Measurements from ENCODE around the gene TPRG1.

TPRG1 gene

GRCh38 chr3:189338366-189338765 is 166.6 kb downstream of the TPRG1 start:
- Histone ChIP-seq H3K9me3 (ENCODE audit: control insufficient read depth, low read length) (no peaks in the 10 kb centered on the region), H3K27ac (ENCODE audit: insufficient read depth, low read length, poor library complexity, severe bottlenecking) (no peak overlapping the region), H3K27me3 (replicated peaks; ENCODE audit: control insufficient read depth, insufficient read depth, low read length, poor library complexity, severe bottlenecking) (no peaks in the 10 kb centered on the region), H3K4me3 (ENCODE audit: insufficient read depth, low read depth, low read length, poor library complexity, severe bottlenecking) (no peak overlapping the region), H3K36me3 (ENCODE audit: control insufficient read depth, insufficient read depth, low read length) (no peaks in the 10 kb centered on the region), H3K4me1 (ENCODE audit: control insufficient read depth, insufficient read depth, low read length, poor library complexity, severe bottlenecking) (no peaks in the 10 kb centered on the region)
- DNase-seq: no peak

- Histone ChIP-seq H3K27ac (ENCODE audit: insufficient read depth, low read length, poor library complexity, severe bottlenecking) (no peak overlapping the region), H3K36me3 (ENCODE audit: control insufficient read depth, insufficient read depth, low read length) (no peaks in the 10 kb centered on the region), H3K4me1 (ENCODE audit: control insufficient read depth, insufficient read depth, low read length, poor library complexity, severe bottlenecking) (no peaks in the 10 kb centered on the region), H3K27me3 (replicated peaks; ENCODE audit: control insufficient read depth, insufficient read depth, low read length, poor library complexity, severe bottlenecking) (no peaks in the 10 kb centered on the region), H3K9me3 (ENCODE audit: control insufficient read depth, low read length) (no peaks in the 10 kb centered on the region), H3K4me3 (ENCODE audit: insufficient read depth, low read depth, low read length, poor library complexity, severe bottlenecking) (no peak overlapping the region)
- DNase-seq: no peak
Measured at GRCh38 chr3:189339996-189340395, 168.2 kb downstream of the TPRG1 start.

GRCh38 chr3:189340680-189341460 is 169.1 kb downstream of the TPRG1 start:
- H3K27me3 ChIP-seq (replicated peaks; ENCODE audit: control insufficient read depth, insufficient read depth, low read length, poor library complexity, severe bottlenecking): no peaks in the 10 kb centered on the region
- DNase-seq: no peak

GRCh38 chr3:189342811-189343210 is 171.0 kb downstream of the TPRG1 start:
- Histone ChIP-seq H3K4me3 (ENCODE audit: insufficient read depth, low read depth, low read length, poor library complexity, severe bottlenecking) (no peak overlapping the region), H3K27me3 (replicated peaks; ENCODE audit: control insufficient read depth, insufficient read depth, low read length, poor library complexity, severe bottlenecking) (no peaks in the 10 kb centered on the region), H3K4me1 (ENCODE audit: control insufficient read depth, insufficient read depth, low read length, poor library complexity, severe bottlenecking) (no peaks in the 10 kb centered on the region), H3K27ac (ENCODE audit: insufficient read depth, low read length, poor library complexity, severe bottlenecking) (no peak overlapping the region), H3K36me3 (ENCODE audit: control insufficient read depth, insufficient read depth, low read length) (no peaks in the 10 kb centered on the region), H3K9me3 (ENCODE audit: control insufficient read depth, low read length) (no peaks in the 10 kb centered on the region)
- no peak for DNase-seq

More at GRCh38 chr3:189340680-189341460, 169.1 kb downstream of the TPRG1 start:
- Histone ChIP-seq H3K27ac (ENCODE audit: insufficient read depth, low read length, poor library complexity, severe bottlenecking) (no peak overlapping the region), H3K9me3 (ENCODE audit: control insufficient read depth, low read length) (no peaks in the 10 kb centered on the region), H3K36me3 (ENCODE audit: control insufficient read depth, insufficient read depth, low read length) (no peaks in the 10 kb centered on the region), H3K4me1 (ENCODE audit: control insufficient read depth, insufficient read depth, low read length, poor library complexity, severe bottlenecking) (no peaks in the 10 kb centered on the region), H3K4me3 (ENCODE audit: insufficient read depth, low read depth, low read length, poor library complexity, severe bottlenecking) (no peak overlapping the region)

- H3K27me3 ChIP-seq (replicated peaks; ENCODE audit: control insufficient read depth, insufficient read depth, low read length, poor library complexity, severe bottlenecking): no peaks in the 10 kb centered on the region
- H3K4me1 ChIP-seq (ENCODE audit: control insufficient read depth, insufficient read depth, low read length, poor library complexity, severe bottlenecking): no peaks in the 10 kb centered on the region
- no peaks in the 10 kb centered on the region for H3K36me3 ChIP-seq (ENCODE audit: control insufficient read depth, insufficient read depth, low read length)
- DNase-seq: no peak
- H3K9me3 ChIP-seq (ENCODE audit: control insufficient read depth, low read length): no peaks in the 10 kb centered on the region
- H3K27ac ChIP-seq (ENCODE audit: insufficient read depth, low read length, poor library complexity, severe bottlenecking): no peak overlapping the region
- H3K4me3 ChIP-seq (ENCODE audit: insufficient read depth, low read depth, low read length, poor library complexity, severe bottlenecking): no peak overlapping the region
Measured at GRCh38 chr3:189344996-189345395, 173.2 kb downstream of the TPRG1 start.

GRCh38 chr3:189349772-189350171 is 178.0 kb downstream of the TPRG1 start:
- Histone ChIP-seq H3K4me1 (ENCODE audit: control insufficient read depth, insufficient read depth, low read length, poor library complexity, severe bottlenecking) (no peaks in the 10 kb centered on the region), H3K36me3 (ENCODE audit: control insufficient read depth, insufficient read depth, low read length) (no peaks in the 10 kb centered on the region), H3K27ac (ENCODE audit: insufficient read depth, low read length, poor library complexity, severe bottlenecking) (no peak overlapping the region), H3K27me3 (replicated peaks; ENCODE audit: control insufficient read depth, insufficient read depth, low read length, poor library complexity, severe bottlenecking) (no peaks in the 10 kb centered on the region), H3K9me3 (ENCODE audit: control insufficient read depth, low read length) (no peaks in the 10 kb centered on the region), H3K4me3 (ENCODE audit: insufficient read depth, low read depth, low read length, poor library complexity, severe bottlenecking) (no peak overlapping the region)
- no peak for DNase-seq

GRCh38 chr3:189353318-189353965 is 181.7 kb downstream of the TPRG1 start:
- no peak for DNase-seq
- Histone ChIP-seq H3K27ac (ENCODE audit: insufficient read depth, low read length, poor library complexity, severe bottlenecking) (no peak overlapping the region), H3K27me3 (replicated peaks; ENCODE audit: control insufficient read depth, insufficient read depth, low read length, poor library complexity, severe bottlenecking) (no peaks in the 10 kb centered on the region), H3K36me3 (ENCODE audit: control insufficient read depth, insufficient read depth, low read length) (no peaks in the 10 kb centered on the region), H3K4me3 (ENCODE audit: insufficient read depth, low read depth, low read length, poor library complexity, severe bottlenecking) (no peak overlapping the region), H3K4me1 (ENCODE audit: control insufficient read depth, insufficient read depth, low read length, poor library complexity, severe bottlenecking) (peaks cover 12% of the 10 kb centered on the region), H3K9me3 (ENCODE audit: control insufficient read depth, low read length) (no peaks in the 10 kb centered on the region)

GRCh38 chr3:189353988-189354889 is 182.5 kb downstream of the TPRG1 start:
- DNase-seq: no peak
- H3K4me1 ChIP-seq (ENCODE audit: control insufficient read depth, insufficient read depth, low read length, poor library complexity, severe bottlenecking): peaks cover 12% of the 10 kb centered on the region
- H3K27ac ChIP-seq (ENCODE audit: insufficient read depth, low read length, poor library complexity, severe bottlenecking): no peak overlapping the region

GRCh38 chr3:189355115-189355480 is 183.3 kb downstream of the TPRG1 start:
- H3K4me3 ChIP-seq (ENCODE audit: insufficient read depth, low read depth, low read length, poor library complexity, severe bottlenecking): no peak overlapping the region
- peak overlapping the region; percentile 49 for H3K27ac ChIP-seq (ENCODE audit: insufficient read depth, low read length, poor library complexity, severe bottlenecking)
- H3K9me3 ChIP-seq (ENCODE audit: control insufficient read depth, low read length): no peaks in the 10 kb centered on the region
- no peak for DNase-seq
- H3K36me3 ChIP-seq (ENCODE audit: control insufficient read depth, insufficient read depth, low read length): no peaks in the 10 kb centered on the region
- H3K4me1 ChIP-seq (ENCODE audit: control insufficient read depth, insufficient read depth, low read length, poor library complexity, severe bottlenecking): peaks cover 12% of the 10 kb centered on the region
- H3K27me3 ChIP-seq (replicated peaks; ENCODE audit: control insufficient read depth, insufficient read depth, low read length, poor library complexity, severe bottlenecking): no peaks in the 10 kb centered on the region

More at GRCh38 chr3:189353988-189354889, 182.5 kb downstream of the TPRG1 start:
- Histone ChIP-seq H3K9me3 (ENCODE audit: control insufficient read depth, low read length) (no peaks in the 10 kb centered on the region), H3K4me3 (ENCODE audit: insufficient read depth, low read depth, low read length, poor library complexity, severe bottlenecking) (no peak overlapping the region), H3K27me3 (replicated peaks; ENCODE audit: control insufficient read depth, insufficient read depth, low read length, poor library complexity, severe bottlenecking) (no peaks in the 10 kb centered on the region), H3K36me3 (ENCODE audit: control insufficient read depth, insufficient read depth, low read length) (no peaks in the 10 kb centered on the region)
